Activated T-cell treated with anti-CD3 and anti-CD28 coated beads, Interleukin-2, amount 50 U/mL, for 72 hours (primary cell): Measurements from ENCODE around the gene FADS3. TPM values are rescaled to one million over a fixed set of nuclear protein-coding genes. Genes with fewer than 3 reads are reported as not detected.
"Not testable (repeated sequence)": the region's sequence is repeated elsewhere in the genome, so short reads cannot be mapped to it uniquely, and the experiment has no call there.

Experiments used
- ATAC-seq, 2 donors: fragments of 150-1000 bp; cut with Tn5 transposase; replicated peaks in 1 of 2; 2 replicates each; pipeline ENCODE4 v1.10.0; 2021; ENCODE audit warnings: moderate library complexity in 2 of 2, mild to moderate bottlenecking in 1 of 2
- DNase-seq, 2 donors: peaks; one replicate each; pipeline ENCODE4 v3.0.0; 2021 to 2022; ENCODE audit warnings: mixed read lengths in 1 of 2
- H3K27ac Mint-ChIP-seq: one replicate; pipeline ENCODE4 v1.8.0; 2022; ENCODE audit warnings: mild to moderate bottlenecking, moderate library complexity, mixed read lengths
- H3K27me3 Mint-ChIP-seq: one replicate; pipeline ENCODE4 v1.8.0; 2022; ENCODE audit warnings: low read depth, mixed read lengths
- H3K36me3 Mint-ChIP-seq, 2 donors: one replicate each; pipeline ENCODE4 v1.8.0; 2022; ENCODE audit warnings: mixed read lengths in 2 of 2, mild to moderate bottlenecking in 1 of 2; ENCODE audit not compliant: insufficient read depth in 2 of 2
- H3K4me1 Mint-ChIP-seq: one replicate; pipeline ENCODE4 v1.8.0; 2022; ENCODE audit warnings: low read depth, mixed read lengths
- H3K4me3 Mint-ChIP-seq, 2 donors: one replicate each; pipeline ENCODE4 v1.8.0; 2022; ENCODE audit warnings: mild to moderate bottlenecking in 2 of 2, mixed read lengths in 2 of 2, moderate library complexity in 2 of 2
- H3K9me3 Mint-ChIP-seq, 2 donors: one replicate each; pipeline ENCODE4 v1.8.0; 2022; ENCODE audit warnings: mixed read lengths in 2 of 2
- total RNA-seq, 2 donors: library from RNA; stranded (reverse); gene quantifications; one replicate each; pipeline ENCODE4 v1.2.3, GENCODE V29; 2022

The FADS3 gene
- total RNA-seq, 2 donors from 2014 or later = 14.7 to 22.3 TPM

- Mint-ChIP-seq H3K36me3 (no peaks in the 10 kb centered on the region), H3K4me1 (no peaks in the 10 kb centered on the region), H3K4me3 (no peak overlapping the region), H3K9me3 (no peaks in the 10 kb centered on the region), H3K27me3 (peaks cover 6% of the 10 kb centered on the region), H3K27ac (no peak overlapping the region)
- ATAC-seq = no peak
- DNase-seq = no peak
Observed at GRCh38 chr11:61887839-61888494, 3.4 kb downstream of the FADS3 start.

GRCh38 chr11:61886643-61887042, 4.7 kb downstream of the FADS3 start:
- ATAC-seq = no peak
- H3K4me3 Mint-ChIP-seq = no peak overlapping the region
- H3K27ac Mint-ChIP-seq = no peak overlapping the region
- no peaks in the 10 kb centered on the region for H3K4me1 Mint-ChIP-seq
- H3K36me3 Mint-ChIP-seq = no peaks in the 10 kb centered on the region
- no peaks in the 10 kb centered on the region for H3K27me3 Mint-ChIP-seq
- H3K9me3 Mint-ChIP-seq = no peaks in the 10 kb centered on the region
- DNase-seq = no peak

GRCh38 chr11:61885784-61886580, 5.4 kb downstream of the FADS3 start:
- Mint-ChIP-seq H3K4me1 (no peaks in the 10 kb centered on the region), H3K4me3 (no peak overlapping the region), H3K27ac (no peak overlapping the region), H3K9me3 (no peaks in the 10 kb centered on the region), H3K36me3 (no peaks in the 10 kb centered on the region), H3K27me3 (no peaks in the 10 kb centered on the region)
- ATAC-seq (no peak), DNase-seq (no peak)

GRCh38 chr11:61885166-61885778, 6.1 kb downstream of the FADS3 start:
- DNase-seq (no peak), ATAC-seq (no peak)
- Mint-ChIP-seq H3K9me3 (no peaks in the 10 kb centered on the region), H3K27me3 (no peaks in the 10 kb centered on the region), H3K36me3 (no peaks in the 10 kb centered on the region), H3K4me3 (no peak overlapping the region), H3K4me1 (no peaks in the 10 kb centered on the region), H3K27ac (no peak overlapping the region)

- Mint-ChIP-seq H3K27me3 (no peaks in the 10 kb centered on the region), H3K27ac (no peak overlapping the region)
Observed at GRCh38 chr11:61883947-61884346, 7.4 kb downstream of the FADS3 start.

GRCh38 chr11:61883327-61883726, 8.0 kb downstream of the FADS3 start:
- no peaks in the 10 kb centered on the region for H3K4me1 Mint-ChIP-seq
- H3K4me3 Mint-ChIP-seq = no peak overlapping the region
- H3K27me3 Mint-ChIP-seq = no peaks in the 10 kb centered on the region
- DNase-seq (no peak), ATAC-seq (no peak)
- no peak overlapping the region for H3K27ac Mint-ChIP-seq
- H3K9me3 Mint-ChIP-seq = no peaks in the 10 kb centered on the region
- no peaks in the 10 kb centered on the region for H3K36me3 Mint-ChIP-seq

More at GRCh38 chr11:61883947-61884346, 7.4 kb downstream of the FADS3 start:
- no peaks in the 10 kb centered on the region for H3K36me3 Mint-ChIP-seq
- DNase-seq (no peak), ATAC-seq (no peak)
- H3K4me1 Mint-ChIP-seq = no peaks in the 10 kb centered on the region
- no peaks in the 10 kb centered on the region for H3K9me3 Mint-ChIP-seq
- no peak overlapping the region for H3K4me3 Mint-ChIP-seq

- Mint-ChIP-seq H3K4me3 (no peak overlapping the region), H3K27me3 (no peaks in the 10 kb centered on the region), H3K27ac (no peak overlapping the region), H3K9me3 (no peaks in the 10 kb centered on the region), H3K4me1 (no peaks in the 10 kb centered on the region), H3K36me3 (no peaks in the 10 kb centered on the region)
- DNase-seq (no peak), ATAC-seq (no peak)
Observed at GRCh38 chr11:61882879-61883278, 8.5 kb downstream of the FADS3 start.

- H3K4me3 Mint-ChIP-seq, H3K36me3 Mint-ChIP-seq, H3K9me3 Mint-ChIP-seq, ATAC-seq, H3K27me3 Mint-ChIP-seq, H3K4me1 Mint-ChIP-seq, DNase-seq, H3K27ac Mint-ChIP-seq: not testable (repeated sequence)
Observed at GRCh38 chr11:61882267-61882666, 9.1 kb downstream of the FADS3 start.

GRCh38 chr11:61881397-61881796, 9.9 kb downstream of the FADS3 start:
- H3K27me3 Mint-ChIP-seq = no peaks in the 10 kb centered on the region
- H3K9me3 Mint-ChIP-seq = no peaks in the 10 kb centered on the region
- H3K27ac Mint-ChIP-seq = no peak overlapping the region
- H3K36me3 Mint-ChIP-seq = no peaks in the 10 kb centered on the region
- H3K4me1 Mint-ChIP-seq = no peaks in the 10 kb centered on the region
- no peak for DNase-seq
- no peak for ATAC-seq
- H3K4me3 Mint-ChIP-seq = no peak overlapping the region

- ATAC-seq (no peak), DNase-seq (no peak)
- Mint-ChIP-seq H3K9me3 (no peaks in the 10 kb centered on the region), H3K4me3 (no peak overlapping the region), H3K36me3 (no peaks in the 10 kb centered on the region), H3K27me3 (no peaks in the 10 kb centered on the region), H3K4me1 (no peaks in the 10 kb centered on the region), H3K27ac (no peak overlapping the region)
Observed at GRCh38 chr11:61880454-61880853, 10.9 kb downstream of the FADS3 start.

- Mint-ChIP-seq H3K36me3 (no peaks in the 10 kb centered on the region), H3K27me3 (no peaks in the 10 kb centered on the region), H3K27ac (no peak overlapping the region), H3K4me3 (no peak overlapping the region), H3K9me3 (no peaks in the 10 kb centered on the region), H3K4me1 (no peaks in the 10 kb centered on the region)
- ATAC-seq (no peak), DNase-seq (no peak)
Observed at GRCh38 chr11:61880031-61880430, 11.3 kb downstream of the FADS3 start.

GRCh38 chr11:61879152-61879551, 12.2 kb downstream of the FADS3 start:
- Mint-ChIP-seq H3K4me1 (no peaks in the 10 kb centered on the region), H3K9me3 (no peaks in the 10 kb centered on the region), H3K27ac (no peak overlapping the region), H3K36me3 (no peaks in the 10 kb centered on the region), H3K4me3 (no peak overlapping the region), H3K27me3 (no peaks in the 10 kb centered on the region)
- no peak for DNase-seq
- no peak for ATAC-seq

- Mint-ChIP-seq H3K4me1 (peaks cover 5% of the 10 kb centered on the region), H3K27ac (no peak overlapping the region), H3K36me3 (no peaks in the 10 kb centered on the region)
Observed at GRCh38 chr11:61875698-61876097, 15.6 kb downstream of the FADS3 start.

More at GRCh38 chr11:61875698-61876097, 15.6 kb downstream of the FADS3 start:
- H3K27me3 Mint-ChIP-seq = no peaks in the 10 kb centered on the region
- ATAC-seq = no peak
- no peaks in the 10 kb centered on the region for H3K9me3 Mint-ChIP-seq
- no peak for DNase-seq
- no peak overlapping the region for H3K4me3 Mint-ChIP-seq
